8988T (cell line): Measurements from ENCODE around the gene USP17L5.
"Not testable (repeated sequence)": the region's sequence is repeated elsewhere in the genome, so short reads cannot be mapped to it uniquely, and the experiment has no call there.

Experiments used
- DNase-seq: peaks from one replicate; pipeline ENCODE4 v3.0.0; 2011

The USP17L5 gene, protein sequence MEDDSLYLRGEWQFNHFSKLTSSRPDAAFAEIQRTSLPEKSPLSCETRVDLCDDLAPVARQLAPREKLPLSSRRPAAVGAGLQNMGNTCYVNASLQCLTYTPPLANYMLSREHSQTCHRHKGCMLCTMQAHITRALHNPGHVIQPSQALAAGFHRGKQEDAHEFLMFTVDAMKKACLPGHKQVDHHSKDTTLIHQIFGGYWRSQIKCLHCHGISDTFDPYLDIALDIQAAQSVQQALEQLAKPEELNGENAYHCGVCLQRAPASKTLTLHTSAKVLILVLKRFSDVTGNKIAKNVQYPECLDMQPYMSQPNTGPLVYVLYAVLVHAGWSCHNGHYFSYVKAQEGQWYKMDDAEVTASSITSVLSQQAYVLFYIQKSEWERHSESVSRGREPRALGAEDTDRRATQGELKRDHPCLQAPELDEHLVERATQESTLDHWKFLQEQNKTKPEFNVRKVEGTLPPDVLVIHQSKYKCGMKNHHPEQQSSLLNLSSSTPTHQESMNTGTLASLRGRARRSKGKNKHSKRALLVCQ

DNA sequence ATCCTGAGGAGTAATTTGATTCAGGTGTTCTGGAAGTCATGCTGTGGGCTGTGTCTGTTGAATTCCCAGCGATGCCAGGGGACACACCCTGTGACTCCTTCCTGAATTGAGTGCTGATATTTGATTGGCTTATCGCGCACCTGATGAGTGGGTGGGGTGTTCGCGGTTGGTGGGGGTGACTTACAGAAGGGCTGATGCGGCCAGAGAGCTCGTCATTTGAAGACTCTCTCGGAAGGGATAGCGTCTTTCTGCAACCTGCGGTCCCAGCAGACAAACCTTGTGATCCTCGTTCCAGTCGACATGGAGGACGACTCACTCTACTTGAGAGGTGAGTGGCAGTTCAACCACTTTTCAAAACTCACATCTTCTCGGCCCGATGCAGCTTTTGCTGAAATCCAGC is at the start of gene USP17L5:
TSS of gene USP17L5 (plus strand) at position 301 of the 400 bp plus-strand sequence. CDS start at position 301, 0 bp downstream.
- DNase-seq: not testable (repeated sequence)

DNA sequence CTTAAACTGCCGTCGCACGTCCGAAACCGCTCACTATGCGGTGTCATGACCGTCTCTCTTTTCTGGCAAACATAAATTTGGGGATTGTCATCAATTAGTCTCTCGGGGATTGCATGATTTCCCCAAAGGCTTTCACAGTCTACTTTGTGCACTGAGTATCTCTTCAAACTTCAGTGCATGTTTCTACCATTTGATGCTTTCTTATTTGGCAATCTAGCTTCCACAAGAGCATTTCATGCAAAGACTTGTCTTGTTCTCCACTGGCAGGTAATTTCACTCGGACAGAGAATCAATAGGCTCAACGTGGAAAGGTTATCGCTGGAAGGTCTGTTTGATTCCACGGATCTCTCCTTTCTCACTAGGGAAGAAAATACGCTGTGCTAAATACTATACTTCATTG is 15.0 kb upstream of the USP17L5 start:
- not testable (repeated sequence) for DNase-seq

DNA sequence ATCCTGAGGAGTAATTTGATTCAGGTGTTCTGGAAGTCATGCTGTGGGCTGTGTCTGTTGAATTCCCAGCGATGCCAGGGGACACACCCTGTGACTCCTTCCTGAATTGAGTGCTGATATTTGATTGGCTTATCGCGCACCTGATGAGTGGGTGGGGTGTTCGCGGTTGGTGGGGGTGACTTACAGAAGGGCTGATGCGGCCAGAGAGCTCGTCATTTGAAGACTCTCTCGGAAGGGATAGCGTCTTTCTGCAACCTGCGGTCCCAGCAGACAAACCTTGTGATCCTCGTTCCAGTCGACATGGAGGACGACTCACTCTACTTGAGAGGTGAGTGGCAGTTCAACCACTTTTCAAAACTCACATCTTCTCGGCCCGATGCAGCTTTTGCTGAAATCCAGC is 14.3 kb upstream of the USP17L5 start, which contains the start of gene USP17L24:
TSS of gene USP17L24 (plus strand) at position 301 of the 400 bp plus-strand sequence. CDS start at position 301, 0 bp downstream.
- not testable (repeated sequence) for DNase-seq

DNA sequence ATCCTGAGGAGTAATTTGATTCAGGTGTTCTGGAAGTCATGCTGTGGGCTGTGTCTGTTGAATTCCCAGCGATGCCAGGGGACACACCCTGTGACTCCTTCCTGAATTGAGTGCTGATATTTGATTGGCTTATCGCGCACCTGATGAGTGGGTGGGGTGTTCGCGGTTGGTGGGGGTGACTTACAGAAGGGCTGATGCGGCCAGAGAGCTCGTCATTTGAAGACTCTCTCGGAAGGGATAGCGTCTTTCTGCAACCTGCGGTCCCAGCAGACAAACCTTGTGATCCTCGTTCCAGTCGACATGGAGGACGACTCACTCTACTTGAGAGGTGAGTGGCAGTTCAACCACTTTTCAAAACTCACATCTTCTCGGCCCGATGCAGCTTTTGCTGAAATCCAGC is 9.6 kb upstream of the USP17L5 start, which contains the start of gene USP17L25:
TSS of gene USP17L25 (plus strand) at position 301 of the 400 bp plus-strand sequence. CDS start at position 301, 0 bp downstream.
- DNase-seq: not testable (repeated sequence)

- not testable (repeated sequence) for DNase-seq
Measured at GRCh38 chr4:9334358-9334757, 4.8 kb upstream of the USP17L5 start, which contains the start of gene USP17L26. Gene USP17L26, plus strand, starts transcription at chr4:9334658. Its CDS starts 0 bp downstream, at chr4:9334658.

- DNase-seq: not testable (repeated sequence)
Measured at GRCh38 chr4:9343848-9344247, 4.6 kb downstream of the USP17L5 start, which contains the start of gene USP17L27. Gene USP17L27, plus strand, starts transcription at chr4:9344148. Its CDS starts 0 bp downstream, at chr4:9344148.

- DNase-seq: not testable (repeated sequence)
Measured at GRCh38 chr4:9348593-9348992, 9.4 kb downstream of the USP17L5 start, which contains the start of gene USP17L28. Gene USP17L28, plus strand, starts transcription at chr4:9348893. Its CDS starts 0 bp downstream, at chr4:9348893.

GRCh38 chr4:9350866-9351265 is 11.7 kb downstream of the USP17L5 start:
- DNase-seq: not testable (repeated sequence)

- not testable (repeated sequence) for DNase-seq
Measured at GRCh38 chr4:9353338-9353737, 14.1 kb downstream of the USP17L5 start, which contains the start of gene USP17L29. Gene USP17L29, plus strand, starts transcription at chr4:9353638. Its CDS starts 0 bp downstream, at chr4:9353638.

GRCh38 chr4:9362829-9363228 is 23.6 kb downstream of the USP17L5 start, which contains the start of gene USP17L30:
Gene USP17L30, plus strand, starts transcription at chr4:9363129. Its CDS starts 0 bp downstream, at chr4:9363129.
- not testable (repeated sequence) for DNase-seq

- DNase-seq: not testable (repeated sequence)
Measured at GRCh38 chr4:9379881-9380280, 40.7 kb downstream of the USP17L5 start.

GRCh38 chr4:9381012-9381534 is 41.9 kb downstream of the USP17L5 start:
- not testable (repeated sequence) for DNase-seq

DNA sequence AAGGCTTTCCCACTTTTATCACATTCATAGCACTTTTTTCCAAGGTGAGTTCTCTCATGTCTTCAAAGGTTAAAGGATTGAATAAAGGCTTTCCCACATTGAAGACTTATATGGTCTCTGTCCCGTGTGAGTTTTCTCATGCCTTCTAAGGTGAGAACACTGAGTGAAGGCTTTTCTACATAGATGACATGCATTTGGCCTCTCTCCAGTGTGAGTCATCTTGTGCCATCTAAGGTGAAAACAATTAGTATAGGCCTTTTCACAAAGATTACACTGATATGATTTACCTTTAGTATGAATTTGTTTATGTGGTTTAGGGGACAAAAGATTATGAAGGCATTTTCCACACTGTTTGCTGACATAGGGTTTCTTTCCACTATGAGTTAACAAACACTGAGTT is 44.9 kb downstream of the USP17L5 start:
- no peak for DNase-seq

GRCh38 chr4:9389001-9389400 is 49.8 kb downstream of the USP17L5 start:
- not testable (repeated sequence) for DNase-seq
